Measurements from ENCODE around the gene RSAD2. TPM values are rescaled to one million over a fixed set of nuclear protein-coding genes. Genes with fewer than 3 reads are reported as not detected.

The RSAD2 gene
- total and polyA plus RNA-seq, 2 donors (not counting 3 experiments of a cell fraction or from before 2014, with no cell fraction given): 0.03 to 0.18 TPM

DNA sequence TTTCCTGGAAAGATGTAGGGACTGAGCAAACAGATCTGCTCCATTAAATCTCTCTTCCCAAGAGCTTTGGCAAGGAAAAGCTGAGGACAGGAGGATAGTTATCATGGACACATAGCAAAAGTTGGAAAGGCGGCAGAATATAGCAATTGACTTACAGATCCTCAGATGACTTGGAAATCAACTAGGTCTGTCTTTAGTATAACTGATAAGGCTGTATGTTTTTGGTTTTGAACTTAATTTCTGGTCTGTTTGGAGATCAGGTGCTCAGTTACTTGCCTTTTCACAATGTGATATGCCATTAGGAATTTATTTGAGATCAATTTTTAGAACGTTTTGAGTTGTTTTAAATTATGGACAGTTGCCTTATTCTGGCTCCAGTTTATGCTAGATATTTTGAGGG lies 8.0 kb downstream of the RSAD2 start:
- no peaks in the 10 kb centered on the region for H3K36me3 ChIP-seq (ENCODE audit: control insufficient read depth in 2 of 2, extremely low read depth in 1 of 2, insufficient read depth in 2 of 2, low read length in 2 of 2)
- no peak overlapping the region for H3K27ac ChIP-seq (ENCODE audit: insufficient read depth, low read depth, low read length)
- no peaks in the 10 kb centered on the region for H3K79me2 ChIP-seq (ENCODE audit: control insufficient read depth, insufficient read depth, low read length)
- no peaks in the 10 kb centered on the region for H3K27me3 ChIP-seq (ENCODE audit: control insufficient read depth in 2 of 2, insufficient read depth in 2 of 2, low read length in 2 of 2)
- intact Hi-C loops (cut with micrococcal nuclease) (no loop called here), dilution Hi-C loops (cut with MboI; ENCODE audit: extremely low pct_ligation_motif_present, low sequenced_read_pairs) (no loop called here)
- FAIRE-seq (no peak), DNase-seq (ENCODE audit: low read depth, low spot score) (no peak)
- no peak for TF ChIP-seq POLR2AphosphoS5 (IDR thresholded peaks at IDR 0.05; ENCODE audit: insufficient read depth, low read depth, low read length)
- TF ChIP-seq FOS (IDR thresholded peaks at IDR 0.05; ENCODE audit: borderline replicate concordance, insufficient read depth, low read length): no peak
- no peak for TF ChIP-seq JUN (IDR thresholded peaks at IDR 0.05; ENCODE audit: borderline replicate concordance, insufficient read depth, insufficient read length, low read depth)
- TF ChIP-seq EZH2 (IDR thresholded peaks at IDR 0.05; ENCODE audit: borderline replicate concordance, low read depth, low read length, severe bottlenecking): no peak
- TF ChIP-seq GATA2 (IDR thresholded peaks at IDR 0.05; ENCODE audit: insufficient read depth, insufficient read length, low read depth, low read length): no peak
- no peak for TF ChIP-seq POLR2A (IDR thresholded peaks at IDR 0.05; ENCODE audit: low read depth, low read length)
- TF ChIP-seq, protein P1, sequence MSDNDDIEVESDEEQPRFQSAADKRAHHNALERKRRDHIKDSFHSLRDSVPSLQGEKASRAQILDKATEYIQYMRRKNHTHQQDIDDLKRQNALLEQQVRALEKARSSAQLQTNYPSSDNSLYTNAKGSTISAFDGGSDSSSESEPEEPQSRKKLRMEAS (IDR thresholded peaks at IDR 0.05; ENCODE audit: insufficient read depth, insufficient read length): no peak
- no peak for TF ChIP-seq MYC (IDR thresholded peaks at IDR 0.05; ENCODE audit: low read depth, low read length)
- TF ChIP-seq, protein P2, sequence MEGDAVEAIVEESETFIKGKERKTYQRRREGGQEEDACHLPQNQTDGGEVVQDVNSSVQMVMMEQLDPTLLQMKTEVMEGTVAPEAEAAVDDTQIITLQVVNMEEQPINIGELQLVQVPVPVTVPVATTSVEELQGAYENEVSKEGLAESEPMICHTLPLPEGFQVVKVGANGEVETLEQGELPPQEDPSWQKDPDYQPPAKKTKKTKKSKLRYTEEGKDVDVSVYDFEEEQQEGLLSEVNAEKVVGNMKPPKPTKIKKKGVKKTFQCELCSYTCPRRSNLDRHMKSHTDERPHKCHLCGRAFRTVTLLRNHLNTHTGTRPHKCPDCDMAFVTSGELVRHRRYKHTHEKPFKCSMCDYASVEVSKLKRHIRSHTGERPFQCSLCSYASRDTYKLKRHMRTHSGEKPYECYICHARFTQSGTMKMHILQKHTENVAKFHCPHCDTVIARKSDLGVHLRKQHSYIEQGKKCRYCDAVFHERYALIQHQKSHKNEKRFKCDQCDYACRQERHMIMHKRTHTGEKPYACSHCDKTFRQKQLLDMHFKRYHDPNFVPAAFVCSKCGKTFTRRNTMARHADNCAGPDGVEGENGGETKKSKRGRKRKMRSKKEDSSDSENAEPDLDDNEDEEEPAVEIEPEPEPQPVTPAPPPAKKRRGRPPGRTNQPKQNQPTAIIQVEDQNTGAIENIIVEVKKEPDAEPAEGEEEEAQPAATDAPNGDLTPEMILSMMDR (IDR thresholded peaks at IDR 0.05; ENCODE audit: extremely low read depth in 1 of 2, insufficient read depth in 1 of 2, low read depth in 1 of 2, low read length in 2 of 2): no peak
- POLR2A ChIA-PET: no interaction called here
- H3K9ac ChIP-seq (replicated peaks; ENCODE audit: extremely low read depth, insufficient read depth, low read length): no peak overlapping the region
- H3K4me3 ChIP-seq (replicated peaks in 1 of 3; ENCODE audit: insufficient read depth in 1 of 3, low read depth in 1 of 3, low read length in 3 of 3): no peak overlapping the region
- no peaks in the 10 kb centered on the region for H3K4me1 ChIP-seq (ENCODE audit: control insufficient read depth, extremely low read depth, insufficient read depth, low read length)
- H3K9me1 ChIP-seq (replicated peaks; ENCODE audit: control insufficient read depth, extremely low read depth, insufficient read depth, low read length): no peaks in the 10 kb centered on the region
- CTCF ChIA-PET: no interaction called here
- H3K4me2 ChIP-seq (ENCODE audit: insufficient read depth, low read length): no peak overlapping the region
- no peak overlapping the region for H2AFZ ChIP-seq (ENCODE audit: low read depth, low read length)
- BruUV-seq (replicated peaks): no TSS peak
- H3K9me3 ChIP-seq (replicated peaks; ENCODE audit: control insufficient read depth, insufficient read depth, low read length): no peaks in the 10 kb centered on the region
- H4K20me1 ChIP-seq (replicated peaks; ENCODE audit: control insufficient read depth, extremely low read depth, insufficient read depth, low read length): no peaks in the 10 kb centered on the region
